CD4-positive, alpha-beta memory T cell (primary cell): ENCODE measurements around the gene KCNQ1. TPM values are rescaled to one million over a fixed set of nuclear protein-coding genes. Genes with fewer than 3 reads are reported as not detected.

Experiments
- CTCF ChIA-PET: fragments of 350-600 bp; sonication (Branson Sonifier 250); formaldehyde crosslinking; loops from one replicate; lab custom pipeline; 2021; ENCODE audit warnings: inconsistent platforms; ENCODE audit not compliant: partially characterized antibody; lab: Charles Lee
- POLR2A ChIA-PET: fragments of 350-600 bp; sonication (Branson Sonifier 250); formaldehyde crosslinking; loops from one replicate; lab custom pipeline; 2021; ENCODE audit not compliant: partially characterized antibody; lab: Charles Lee
- DNase-seq, 5 donors: peaks; one replicate each; pipeline versions ENCODE4 v3.0.0 to v3.0.0-alpha.2; 2020 to 2022; ENCODE audit warnings: mixed read lengths in 1 of 5
- H3K27ac ChIP-seq: one replicate; pipeline ENCODE4 v1.7.0; 2013; ENCODE audit warnings: low read depth, low read length
- H3K27me3 ChIP-seq: 2 replicates; pipeline ENCODE4 v1.7.0; 2013; ENCODE audit warnings: mild to moderate bottlenecking, low read length, moderate library complexity; ENCODE audit not compliant: insufficient read depth
- H3K36me3 ChIP-seq: 2 replicates; pipeline ENCODE4 v1.7.0; 2013; ENCODE audit warnings: mild to moderate bottlenecking, low read length, moderate library complexity; ENCODE audit not compliant: insufficient read depth
- H3K4me1 ChIP-seq: 2 replicates; pipeline ENCODE4 v1.7.0; 2013; ENCODE audit warnings: mild to moderate bottlenecking, low read length, moderate library complexity; ENCODE audit not compliant: insufficient read depth
- H3K4me3 ChIP-seq, 2 donors: one replicate each; pipeline ENCODE4 v1.7.0; 2013; ENCODE audit warnings: low read length in 2 of 2, mild to moderate bottlenecking in 1 of 2
- H3K9me3 ChIP-seq, 2 donors: one replicate each; pipeline ENCODE4 v1.7.0; 2013; ENCODE audit warnings: low read length in 2 of 2, control low read depth in 1 of 2; ENCODE audit not compliant: control insufficient read depth in 1 of 2
- H3K27ac Mint-ChIP-seq, 7 donors: one replicate each; pipeline ENCODE4 v1.8.0; 2020 to 2021; ENCODE audit warnings: mixed read lengths in 7 of 7, mild to moderate bottlenecking in 6 of 7, inconsistent platforms in 3 of 7, moderate library complexity in 3 of 7
- H3K27me3 Mint-ChIP-seq, 2 donors: one replicate each; pipeline ENCODE4 v1.8.0; 2020 to 2021; ENCODE audit warnings: mixed read lengths in 2 of 2
- H3K36me3 Mint-ChIP-seq, 2 donors: one replicate each; pipeline ENCODE4 v1.8.0; 2020 to 2021; ENCODE audit warnings: mixed read lengths in 2 of 2, inconsistent platforms in 1 of 2, mild to moderate bottlenecking in 1 of 2
- H3K4me1 Mint-ChIP-seq, 4 donors: one replicate each; pipeline ENCODE4 v1.8.0; 2020 to 2021; ENCODE audit warnings: mixed read lengths in 4 of 4, mild to moderate bottlenecking in 1 of 4
- H3K4me3 Mint-ChIP-seq, 8 donors: one replicate each; pipeline ENCODE4 v1.8.0; 2020 to 2021; ENCODE audit warnings: mixed read lengths in 8 of 8, mild to moderate bottlenecking in 7 of 8, moderate library complexity in 6 of 8, inconsistent platforms in 3 of 8
- H3K9me3 Mint-ChIP-seq, 8 donors: one replicate each; pipeline ENCODE4 v1.8.0; 2020 to 2021; ENCODE audit warnings: mixed read lengths in 8 of 8, mild to moderate bottlenecking in 5 of 8, inconsistent platforms in 3 of 8, moderate library complexity in 1 of 8
- intact Hi-C: fragments of 100-400 bp; cut with micrococcal nuclease; formaldehyde crosslinking; loops from one replicate; pipeline ENCODE4 v1.15.1; 2023
- polyA plus RNA-seq, 2 donors: library from polyadenylated mRNA; unstranded; fragments of 300-500 nt; fragmentation: Illumina TruSeq; gene quantifications; one replicate each; pipeline ENCODE4 v1.2.3, GENCODE V29; 2021
- total RNA-seq, 2 experiments: library from RNA; stranded (reverse); gene quantifications; one replicate each; pipeline ENCODE4 v1.2.3, GENCODE V29; 2021

KCNQ1 gene
- total and polyA plus RNA-seq, 4 experiments from 2014 or later = 5.4 to 21.7 (median 21.5) TPM

GRCh38 chr11:2797741-2798361 is 353.0 kb downstream of the KCNQ1 start:
- H3K4me3 Mint-ChIP-seq = no peak overlapping the region
- Histone ChIP-seq H3K4me3 (no peak overlapping the region), H3K4me1 (no peaks in the 10 kb centered on the region), H3K36me3 (no peaks in the 10 kb centered on the region), H3K9me3 (no peaks in the 10 kb centered on the region), H3K27ac (no peak overlapping the region), H3K27me3 (no peaks in the 10 kb centered on the region)
- no peaks in the 10 kb centered on the region for H3K27me3 Mint-ChIP-seq
- CTCF ChIA-PET = no interaction called here
- POLR2A ChIA-PET = no interaction called here
- H3K36me3 Mint-ChIP-seq = peaks cover 2 to 8% of the 10 kb centered on the region in 2 donors
- H3K9me3 Mint-ChIP-seq = peaks cover 0 to 4% (median 0%) of the 10 kb centered on the region in 8 donors
- no peak for DNase-seq
- H3K27ac Mint-ChIP-seq = no peak overlapping the region
- peaks cover 0 to 2% (median 0%) of the 10 kb centered on the region in 4 donors for H3K4me1 Mint-ChIP-seq
- intact Hi-C loops = no loop called here

- no peaks in the 10 kb centered on the region for H3K27me3 Mint-ChIP-seq
- Histone ChIP-seq H3K27me3 (no peaks in the 10 kb centered on the region), H3K9me3 (no peaks in the 10 kb centered on the region), H3K4me3 (no peak overlapping the region), H3K36me3 (no peaks in the 10 kb centered on the region), H3K27ac (no peak overlapping the region), H3K4me1 (no peaks in the 10 kb centered on the region)
- CTCF ChIA-PET = no interaction called here
- peaks cover 0 to 4% (median 0%) of the 10 kb centered on the region in 8 donors for H3K9me3 Mint-ChIP-seq
- H3K27ac Mint-ChIP-seq = peak overlapping the region in 2 of 7 donors; percentile 50 to 80
- H3K4me3 Mint-ChIP-seq = no peak overlapping the region
- POLR2A ChIA-PET = no interaction called here
- peaks cover 0 to 2% (median 0%) of the 10 kb centered on the region in 4 donors for H3K4me1 Mint-ChIP-seq
- DNase-seq = no peak
- peaks cover 2 to 6% of the 10 kb centered on the region in 2 donors for H3K36me3 Mint-ChIP-seq
- intact Hi-C loops = no loop called here
Measured at GRCh38 chr11:2798951-2799761, 354.3 kb downstream of the KCNQ1 start.

GRCh38 chr11:2799881-2800654 is 355.3 kb downstream of the KCNQ1 start:
- no peak overlapping the region for H3K27ac Mint-ChIP-seq
- intact Hi-C loops = no loop called here
- H3K36me3 Mint-ChIP-seq = peaks cover 2 to 4% of the 10 kb centered on the region in 2 donors
- H3K9me3 Mint-ChIP-seq = peaks cover 0 to 4% (median 0%) of the 10 kb centered on the region in 8 donors
- Histone ChIP-seq H3K36me3 (no peaks in the 10 kb centered on the region), H3K4me3 (no peak overlapping the region), H3K27ac (no peak overlapping the region), H3K9me3 (no peaks in the 10 kb centered on the region), H3K27me3 (no peaks in the 10 kb centered on the region), H3K4me1 (no peaks in the 10 kb centered on the region)
- H3K27me3 Mint-ChIP-seq = no peaks in the 10 kb centered on the region
- ChIA-PET CTCF (no interaction called here), POLR2A (no interaction called here)
- no peak overlapping the region for H3K4me3 Mint-ChIP-seq
- no peak for DNase-seq
- H3K4me1 Mint-ChIP-seq = peaks cover 0 to 2% (median 0%) of the 10 kb centered on the region in 4 donors

- H3K9me3 Mint-ChIP-seq = peaks cover 0 to 4% (median 0%) of the 10 kb centered on the region in 8 donors
- H3K36me3 Mint-ChIP-seq = peaks cover 1 to 4% of the 10 kb centered on the region in 2 donors
- no peak for DNase-seq
- no peak overlapping the region for H3K4me3 Mint-ChIP-seq
- peak overlapping the region in 1 of 7 donors; percentile 70 for H3K27ac Mint-ChIP-seq
- no peaks in the 10 kb centered on the region for H3K36me3 ChIP-seq
- no peaks in the 10 kb centered on the region for H3K9me3 ChIP-seq
- no peaks in the 10 kb centered on the region for H3K27me3 ChIP-seq
- no peak overlapping the region for H3K4me3 ChIP-seq
- H3K27ac ChIP-seq = no peak overlapping the region
- CTCF ChIA-PET = no interaction called here
- POLR2A ChIA-PET = no interaction called here
- peaks cover 0 to 2% (median 0%) of the 10 kb centered on the region in 4 donors for H3K4me1 Mint-ChIP-seq
- intact Hi-C loops = no loop called here
- H3K27me3 Mint-ChIP-seq = no peaks in the 10 kb centered on the region
- H3K4me1 ChIP-seq = no peaks in the 10 kb centered on the region
Measured at GRCh38 chr11:2800655-2801531, 356.1 kb downstream of the KCNQ1 start.

DNA sequence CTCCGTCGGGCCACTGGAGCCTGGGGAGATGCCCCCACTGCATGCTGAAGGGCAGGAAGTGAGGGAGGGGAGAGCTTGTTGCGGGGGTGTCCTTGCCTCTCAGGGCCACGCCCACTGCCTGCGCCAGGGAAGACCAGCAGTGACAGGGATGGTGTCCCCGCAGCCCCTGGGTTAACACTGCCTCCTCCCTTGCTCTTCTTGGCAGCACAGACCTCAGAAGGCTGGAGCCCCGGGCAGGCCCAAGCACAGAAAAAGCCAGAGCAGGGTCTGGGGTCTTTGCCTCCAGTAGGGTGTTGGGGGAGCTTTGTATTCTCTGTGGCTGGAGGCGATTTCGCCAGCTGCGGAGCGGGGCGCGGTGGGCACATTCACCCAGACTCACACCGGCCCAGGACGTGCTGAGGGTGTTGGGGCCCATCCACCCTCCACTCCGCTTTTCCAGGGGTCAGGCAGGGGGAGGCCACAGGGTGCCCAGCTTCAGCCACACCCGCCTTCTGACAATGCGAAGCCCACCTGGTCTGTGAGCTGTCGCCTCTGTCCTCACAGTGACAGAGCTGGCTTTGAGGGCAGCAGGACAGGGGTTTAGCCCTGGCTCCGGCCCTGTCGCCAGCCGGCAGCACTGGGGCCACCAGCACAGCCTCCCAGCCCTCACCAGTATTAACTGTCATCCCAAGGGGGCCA is 357.0 kb downstream of the KCNQ1 start:
- H3K27me3 ChIP-seq = no peaks in the 10 kb centered on the region
- Mint-ChIP-seq H3K4me1 (peaks cover 0 to 2% (median 0%) of the 10 kb centered on the region in 4 donors), H3K27ac (no peak overlapping the region), H3K4me3 (no peak overlapping the region), H3K27me3 (no peaks in the 10 kb centered on the region), H3K9me3 (peaks cover 0 to 4% (median 0%) of the 10 kb centered on the region in 8 donors), H3K36me3 (peaks cover 0 to 4% of the 10 kb centered on the region in 2 donors)
- H3K27ac ChIP-seq = no peak overlapping the region
- POLR2A ChIA-PET = no interaction called here
- H3K36me3 ChIP-seq = no peaks in the 10 kb centered on the region
- no peak for DNase-seq
- H3K4me3 ChIP-seq = no peak overlapping the region
- intact Hi-C loops = no loop called here
- no peaks in the 10 kb centered on the region for H3K4me1 ChIP-seq
- H3K9me3 ChIP-seq = no peaks in the 10 kb centered on the region
- CTCF ChIA-PET = no interaction called here

DNA sequence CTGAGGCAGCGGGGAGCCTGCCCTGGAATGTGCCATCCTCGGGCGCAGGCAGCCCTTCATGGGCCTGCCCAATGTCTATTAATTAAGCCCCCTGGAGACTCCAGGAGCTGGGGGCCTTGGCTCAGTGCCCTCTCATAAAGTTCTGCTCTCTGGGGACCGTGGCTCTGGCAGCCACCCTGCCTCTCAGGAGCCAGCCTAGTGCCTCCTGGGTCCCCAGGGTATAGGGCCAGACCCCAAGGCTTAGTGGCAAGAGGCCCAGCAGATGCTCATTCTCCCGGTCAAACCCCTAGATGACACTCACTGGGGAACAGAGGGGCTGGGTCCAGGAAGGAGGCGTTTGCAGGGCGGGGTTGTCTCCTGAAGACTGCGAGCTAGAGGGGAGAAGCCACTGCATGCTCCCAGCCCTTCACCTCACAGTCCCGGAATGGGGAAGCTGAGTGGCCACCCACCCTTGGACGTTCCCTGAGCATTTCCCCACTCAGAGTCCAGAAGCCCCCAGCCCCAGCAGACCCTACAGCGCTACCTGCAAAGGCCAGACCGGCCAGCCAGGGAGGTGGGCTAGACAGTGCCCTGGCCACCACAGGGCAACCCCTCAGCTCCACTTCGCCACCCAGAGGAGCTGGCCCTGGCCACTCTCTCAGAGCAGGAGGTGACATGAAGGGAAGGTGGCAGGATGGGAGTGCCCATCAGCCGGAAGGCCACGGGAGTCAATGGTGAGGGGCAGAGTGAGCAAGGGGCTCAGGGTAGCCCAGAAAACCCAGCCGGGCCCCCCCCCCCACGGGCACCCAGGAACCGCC is 357.8 kb downstream of the KCNQ1 start:
- DNase-seq = no peak
- Histone ChIP-seq H3K4me3 (no peak overlapping the region), H3K9me3 (no peaks in the 10 kb centered on the region), H3K4me1 (no peaks in the 10 kb centered on the region), H3K27ac (no peak overlapping the region), H3K27me3 (no peaks in the 10 kb centered on the region), H3K36me3 (no peaks in the 10 kb centered on the region)
- peaks cover 0 to 4% of the 10 kb centered on the region in 2 donors for H3K36me3 Mint-ChIP-seq
- H3K27ac Mint-ChIP-seq = no peak overlapping the region
- H3K4me1 Mint-ChIP-seq = peaks cover 0 to 2% (median 0%) of the 10 kb centered on the region in 4 donors
- H3K9me3 Mint-ChIP-seq = peaks cover 0 to 4% (median 0%) of the 10 kb centered on the region in 8 donors
- ChIA-PET POLR2A (no interaction called here), CTCF (no interaction called here)
- intact Hi-C loops = no loop called here
- no peak overlapping the region for H3K4me3 Mint-ChIP-seq
- no peaks in the 10 kb centered on the region for H3K27me3 Mint-ChIP-seq
